ENCODE measurements around the gene ABRAXAS1.

ABRAXAS1 gene

DNA sequence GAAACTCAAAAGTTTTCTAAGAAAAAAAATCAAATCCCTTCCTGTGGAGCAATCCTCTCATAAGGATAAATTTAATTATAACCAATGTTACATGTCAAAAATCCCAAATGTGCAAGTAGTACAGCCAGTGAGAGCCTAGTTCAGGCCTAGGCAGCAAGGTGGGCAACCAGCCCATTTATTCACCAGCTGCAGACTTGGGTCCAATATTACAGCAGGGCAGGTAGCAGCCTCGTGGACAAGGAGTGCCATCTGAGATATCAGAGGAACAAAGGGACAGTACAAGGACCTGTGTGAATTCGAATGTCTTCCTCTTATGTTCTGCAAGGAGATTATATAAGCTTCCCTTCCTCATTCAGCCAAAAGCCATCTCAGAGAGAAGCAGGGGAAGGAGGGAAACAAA, 35.9 kb downstream of the ABRAXAS1 start:
- no peak for DNase-seq

GRCh38 chr4:83440899-83441298, 44.0 kb downstream of the ABRAXAS1 start:
- no peak for DNase-seq

DNA sequence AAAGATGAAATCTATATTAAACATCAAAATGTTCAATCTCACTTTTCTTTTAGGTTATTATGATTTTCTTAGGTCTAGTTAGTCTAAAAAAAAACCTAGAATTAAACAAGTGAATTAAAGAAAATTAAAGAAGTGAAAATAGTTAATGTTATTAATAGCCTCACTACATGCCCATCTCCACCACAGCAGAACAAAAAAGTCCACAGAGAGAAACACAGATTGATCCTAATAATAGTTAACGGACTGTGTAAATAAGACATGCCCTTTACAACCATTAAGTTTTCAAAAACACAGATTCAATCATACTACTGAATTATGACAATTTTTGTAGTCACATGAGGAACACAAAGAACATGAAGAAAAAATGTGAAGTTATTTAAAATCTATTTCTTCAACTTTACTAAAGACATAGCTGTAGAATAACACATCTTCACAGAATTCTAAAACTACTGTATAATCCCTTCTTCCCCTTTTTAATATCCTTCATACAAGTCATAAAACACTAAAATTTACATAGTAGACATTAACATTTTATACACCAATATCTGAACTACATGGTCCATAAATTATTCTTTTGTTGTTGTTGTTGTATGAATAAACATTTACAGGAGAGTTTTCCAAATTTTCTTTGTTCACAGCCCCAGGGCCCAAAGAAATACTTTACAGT, 44.6 kb downstream of the ABRAXAS1 start:
- DNase-seq = no peak

DNA sequence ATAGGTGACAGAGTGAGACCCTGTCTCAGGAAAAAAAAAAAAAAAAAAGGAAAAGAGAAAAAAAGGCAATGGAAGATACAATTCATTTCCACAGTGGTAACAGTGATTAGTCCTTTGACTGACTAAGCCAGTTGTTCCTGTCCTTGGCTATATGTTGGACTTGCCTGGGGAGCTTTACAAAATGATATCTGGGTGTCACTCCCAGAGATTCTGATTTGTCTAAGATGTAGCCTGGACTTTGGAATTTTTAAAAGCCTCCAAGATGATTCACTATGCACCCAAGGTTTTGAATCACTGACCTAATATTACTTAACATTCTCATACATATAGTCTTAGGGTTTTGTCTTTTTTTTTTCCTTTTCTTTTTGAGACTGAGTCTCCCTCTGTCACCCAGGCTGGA, 46.2 kb downstream of the ABRAXAS1 start:
- no peak for DNase-seq

DNA sequence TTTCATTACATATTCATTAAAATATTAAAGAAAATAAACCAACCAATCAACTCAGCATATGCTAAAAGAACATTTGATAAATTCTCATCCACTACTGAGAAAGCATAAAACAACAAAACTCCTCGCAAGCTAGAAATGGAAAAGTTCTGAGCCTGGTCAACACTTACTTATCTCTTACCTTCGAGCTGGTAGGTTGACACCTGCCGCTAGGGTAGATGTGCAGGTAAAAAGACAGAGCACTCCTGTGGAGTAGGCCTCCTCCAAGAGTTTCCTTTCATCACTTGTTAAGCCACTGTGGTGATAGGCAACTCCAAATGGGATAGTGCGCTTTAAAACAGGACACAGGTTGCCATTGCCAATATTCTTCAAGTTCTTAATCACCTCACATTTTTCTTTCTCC, 48.2 kb downstream of the ABRAXAS1 start:
- DNase-seq = no peak

GRCh38 chr4:83431200-83431599, 53.7 kb downstream of the ABRAXAS1 start:
- DNase-seq = no peak

DNA sequence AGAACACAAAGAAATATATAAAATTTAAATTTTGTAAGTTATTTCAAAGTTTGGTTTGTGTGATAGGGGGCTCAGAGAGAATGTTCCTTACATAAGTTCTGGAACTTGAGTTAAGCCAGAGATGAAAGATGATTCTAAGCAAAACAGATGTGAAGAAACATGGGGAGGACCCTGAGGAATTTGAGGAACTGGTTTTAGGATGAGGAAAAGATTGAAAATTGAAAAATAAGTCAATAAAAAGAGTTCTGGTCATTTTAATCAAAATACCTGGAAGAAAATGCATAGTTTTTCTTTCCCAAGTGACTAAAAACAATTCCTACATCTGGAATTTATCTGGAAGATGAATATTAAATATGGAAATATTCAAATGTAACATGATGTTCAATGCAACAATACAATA, 66.7 kb downstream of the ABRAXAS1 start:
- DNase-seq = no peak

- DNase-seq = no peak
These were observed 67.3 kb downstream of the ABRAXAS1 start for GRCh38 chr4:83417566-83417965.

GRCh38 chr4:83413676-83414075, 71.2 kb downstream of the ABRAXAS1 start:
- no peak for DNase-seq

All from hematopoietic multipotent progenitor cell treated with erythropoietin and hydrocortisone succinate and interleukin-3 and kit ligand, for 6 days (in vitro differentiated cells).